ENCODE results near the gene RNF138. TPM values are rescaled to one million over a fixed set of nuclear protein-coding genes. Genes with fewer than 3 reads are reported as not detected.

Gene RNF138
- total RNA-seq: 14.5 and 30.2 TPM in 2 replicates

DNA sequence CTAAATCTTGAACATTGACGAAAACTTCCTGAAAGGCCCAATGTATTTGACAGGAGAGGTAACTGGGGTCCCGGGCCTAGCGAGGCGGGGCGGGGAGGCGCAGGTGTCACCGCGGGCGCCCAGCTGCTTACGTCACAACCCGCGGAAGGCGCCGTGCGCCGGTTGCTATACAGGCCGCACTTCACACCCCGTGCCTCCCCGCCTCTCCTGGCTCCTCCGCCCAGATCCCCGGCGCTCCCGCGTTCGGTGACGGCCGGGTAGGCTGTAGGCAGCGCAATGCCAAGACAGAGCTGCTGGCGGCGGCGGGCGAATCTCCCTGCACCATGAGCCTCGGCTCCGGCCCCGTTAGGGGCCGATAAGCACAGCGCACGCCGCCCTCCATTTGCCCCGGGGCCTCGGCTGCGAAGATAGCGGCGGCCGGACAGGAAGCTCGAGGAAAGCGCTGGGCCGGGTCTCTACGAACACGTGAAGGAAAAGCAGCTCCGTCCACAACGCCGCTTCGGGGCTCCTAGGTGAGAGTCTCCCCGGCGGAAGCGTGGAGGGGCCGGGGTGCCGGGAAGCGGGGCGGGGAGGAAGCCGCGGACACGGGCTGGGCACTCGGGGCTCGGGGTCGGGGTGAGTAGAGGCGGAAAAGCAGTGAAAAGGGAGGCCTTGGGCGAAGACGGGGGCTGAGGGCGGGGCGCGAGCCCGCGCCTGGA is at the start of gene RNF138:
Gene RNF138 (plus strand): TSS at position 151 of the 698 bp plus-strand sequence. CDS start 903 bp downstream, outside the sequence.

Other genes with a start within 250 kb of the RNF138 start
- gene TRAPPC8, start 148.7 kb upstream of the RNF138 start, total RNA-seq: 33.7 and 38.8 TPM in 2 replicates
- 1.0 and 2.5 TPM in 2 replicates for gene RNF125, start 73.0 kb upstream of the RNF138 start, total RNA-seq
- gene MEP1B, start 98.2 kb downstream of the RNF138 start, total RNA-seq: not detected in 2 replicates

All from bronchial smooth muscle cell (primary cell).